GM19468 (cell line): Measurements from ENCODE around the gene ORC5.
"Not testable (repeated sequence)": the region's sequence is repeated elsewhere in the genome, so short reads cannot be mapped to it uniquely, and the experiment has no call there.

Source experiments
- ATAC-seq: cut with Tn5 transposase; IDR thresholded peaks from one replicate; pipeline ENCODE4 v1.9.1; 2021; ENCODE audit warnings: mild to moderate bottlenecking, moderate library complexity, moderate number of reproducible peaks; ENCODE audit not compliant: unreplicated experiment; ENCODE audit errors: extremely low read depth

The ORC5 gene

GRCh38 chr7:104196161-104196560 lies 11.7 kb downstream of the ORC5 start:
- no peak for ATAC-seq

GRCh38 chr7:104192434-104192833 lies 15.4 kb downstream of the ORC5 start:
- ATAC-seq: no peak

- ATAC-seq: no peak
These were observed 22.5 kb downstream of the ORC5 start for GRCh38 chr7:104185346-104185745.

GRCh38 chr7:104179178-104179577 lies 28.6 kb downstream of the ORC5 start:
- ATAC-seq: no peak

GRCh38 chr7:104177565-104178083 lies 30.2 kb downstream of the ORC5 start:
- ATAC-seq: not testable (repeated sequence)

GRCh38 chr7:104176332-104176731 lies 31.5 kb downstream of the ORC5 start:
- ATAC-seq: no peak

GRCh38 chr7:104175361-104175984 lies 32.3 kb downstream of the ORC5 start:
- ATAC-seq: no peak

- ATAC-seq: no peak
These were observed 33.0 kb downstream of the ORC5 start for GRCh38 chr7:104174798-104175197.

GRCh38 chr7:104162081-104162480 lies 45.7 kb downstream of the ORC5 start:
- no peak for ATAC-seq

GRCh38 chr7:104161244-104161643 lies 46.6 kb downstream of the ORC5 start:
- no peak for ATAC-seq

- no peak for ATAC-seq
These were observed 47.4 kb downstream of the ORC5 start for GRCh38 chr7:104160375-104160774.

GRCh38 chr7:104156842-104157277 lies 51.0 kb downstream of the ORC5 start:
- no peak for ATAC-seq

- ATAC-seq: no peak
These were observed 54.5 kb downstream of the ORC5 start for GRCh38 chr7:104153287-104153686.

GRCh38 chr7:104152468-104152867 lies 55.3 kb downstream of the ORC5 start:
- ATAC-seq: no peak

- ATAC-seq: no peak
These were observed 57.3 kb downstream of the ORC5 start for GRCh38 chr7:104150470-104150869.

- no peak for ATAC-seq
These were observed 58.0 kb downstream of the ORC5 start for GRCh38 chr7:104149822-104150221.

- no peak for ATAC-seq
These were observed 65.7 kb downstream of the ORC5 start for GRCh38 chr7:104142147-104142546.

GRCh38 chr7:104137971-104138370 lies 69.8 kb downstream of the ORC5 start:
- ATAC-seq: no peak

GRCh38 chr7:104137511-104137910 lies 70.3 kb downstream of the ORC5 start:
- ATAC-seq: no peak

- no peak for ATAC-seq
These were observed 70.8 kb downstream of the ORC5 start for GRCh38 chr7:104136981-104137380.

GRCh38 chr7:104136561-104136960 lies 71.3 kb downstream of the ORC5 start:
- no peak for ATAC-seq
